HL-60 (cell line): Measurements from ENCODE around the gene APPL2.

Experiments used
- DNase-seq, 2 experiments: peaks; one replicate each; pipeline ENCODE4 v3.0.0-alpha.2; 2010 to 2020; ENCODE audit warnings: low read depth in 1 of 2, low spot score in 1 of 2
- H3K27ac ChIP-seq: fragments of 250-450 bp; sonication (Bioruptor Pico); replicated peaks from 2 replicates; pipeline ENCODE4 v1.5.1; 2020; ENCODE audit warnings: mild to moderate bottlenecking, moderate library complexity
- H3K27me3 ChIP-seq: fragments of 250-450 bp; sonication (Bioruptor Pico); 2 replicates; pipeline ENCODE4 v1.5.1; 2021; ENCODE audit warnings: mild to moderate bottlenecking, moderate library complexity; ENCODE audit not compliant: insufficient read depth, poor library complexity, severe bottlenecking
- H3K4me3 ChIP-seq: replicated peaks from 2 replicates; pipeline ENCODE4 v1.5.1; 2011; ENCODE audit warnings: mild to moderate bottlenecking, control low read depth, low read length; ENCODE audit not compliant: insufficient read depth
- GABPA ChIP-seq: IDR thresholded peaks from 2 replicates; pipeline ENCODE4 v1.6.1; 2012; ENCODE audit warnings: low read depth
- POLR2AphosphoS5 ChIP-seq: IDR thresholded peaks from 2 replicates; pipeline ENCODE4 v1.6.1; 2012; ENCODE audit warnings: low read depth
- SPI1 ChIP-seq: IDR thresholded peaks from 2 replicates; pipeline ENCODE4 v1.6.1; 2012; ENCODE audit warnings: low read depth, mild to moderate bottlenecking, borderline replicate concordance
- TF ChIP-seq, protein P1 (sequence below): IDR thresholded peaks from one replicate; pipeline ENCODE4 v1.5.1; 2011; ENCODE audit warnings: low read length, control low read depth, inconsistent platforms; ENCODE audit not compliant: insufficient read depth
- TF ChIP-seq, protein P2 (sequence below): IDR thresholded peaks from 2 replicates; pipeline ENCODE4 v1.6.1; 2012; ENCODE audit warnings: low read depth; ENCODE audit not compliant: insufficient replicate concordance

APPL2 gene

DNA sequence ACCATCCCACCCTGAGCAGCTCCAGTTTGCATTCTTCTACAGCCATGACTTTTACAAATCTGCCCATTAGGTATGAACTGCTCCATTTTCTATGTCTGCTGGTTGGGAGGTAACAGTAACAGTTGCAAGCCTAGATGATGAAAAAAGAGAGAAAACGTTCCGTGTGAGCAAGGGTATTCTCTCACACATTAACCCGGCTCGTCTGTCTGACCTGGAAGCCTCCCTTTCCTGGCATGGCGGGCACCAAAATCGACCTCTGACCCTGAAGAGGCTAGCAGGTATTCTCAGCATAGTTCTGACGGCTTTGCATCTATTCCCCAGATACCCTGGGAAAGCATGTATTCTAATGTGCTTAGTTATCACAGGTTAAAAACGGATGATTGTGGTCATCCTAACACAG is 31.8 kb downstream of the APPL2 start:
- H3K4me3 ChIP-seq = no peak overlapping the region
- no peak overlapping the region for H3K27ac ChIP-seq
- TF ChIP-seq GABPA = no peak
- TF ChIP-seq, protein P1, sequence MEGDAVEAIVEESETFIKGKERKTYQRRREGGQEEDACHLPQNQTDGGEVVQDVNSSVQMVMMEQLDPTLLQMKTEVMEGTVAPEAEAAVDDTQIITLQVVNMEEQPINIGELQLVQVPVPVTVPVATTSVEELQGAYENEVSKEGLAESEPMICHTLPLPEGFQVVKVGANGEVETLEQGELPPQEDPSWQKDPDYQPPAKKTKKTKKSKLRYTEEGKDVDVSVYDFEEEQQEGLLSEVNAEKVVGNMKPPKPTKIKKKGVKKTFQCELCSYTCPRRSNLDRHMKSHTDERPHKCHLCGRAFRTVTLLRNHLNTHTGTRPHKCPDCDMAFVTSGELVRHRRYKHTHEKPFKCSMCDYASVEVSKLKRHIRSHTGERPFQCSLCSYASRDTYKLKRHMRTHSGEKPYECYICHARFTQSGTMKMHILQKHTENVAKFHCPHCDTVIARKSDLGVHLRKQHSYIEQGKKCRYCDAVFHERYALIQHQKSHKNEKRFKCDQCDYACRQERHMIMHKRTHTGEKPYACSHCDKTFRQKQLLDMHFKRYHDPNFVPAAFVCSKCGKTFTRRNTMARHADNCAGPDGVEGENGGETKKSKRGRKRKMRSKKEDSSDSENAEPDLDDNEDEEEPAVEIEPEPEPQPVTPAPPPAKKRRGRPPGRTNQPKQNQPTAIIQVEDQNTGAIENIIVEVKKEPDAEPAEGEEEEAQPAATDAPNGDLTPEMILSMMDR = no peak
- TF ChIP-seq, protein P2, sequence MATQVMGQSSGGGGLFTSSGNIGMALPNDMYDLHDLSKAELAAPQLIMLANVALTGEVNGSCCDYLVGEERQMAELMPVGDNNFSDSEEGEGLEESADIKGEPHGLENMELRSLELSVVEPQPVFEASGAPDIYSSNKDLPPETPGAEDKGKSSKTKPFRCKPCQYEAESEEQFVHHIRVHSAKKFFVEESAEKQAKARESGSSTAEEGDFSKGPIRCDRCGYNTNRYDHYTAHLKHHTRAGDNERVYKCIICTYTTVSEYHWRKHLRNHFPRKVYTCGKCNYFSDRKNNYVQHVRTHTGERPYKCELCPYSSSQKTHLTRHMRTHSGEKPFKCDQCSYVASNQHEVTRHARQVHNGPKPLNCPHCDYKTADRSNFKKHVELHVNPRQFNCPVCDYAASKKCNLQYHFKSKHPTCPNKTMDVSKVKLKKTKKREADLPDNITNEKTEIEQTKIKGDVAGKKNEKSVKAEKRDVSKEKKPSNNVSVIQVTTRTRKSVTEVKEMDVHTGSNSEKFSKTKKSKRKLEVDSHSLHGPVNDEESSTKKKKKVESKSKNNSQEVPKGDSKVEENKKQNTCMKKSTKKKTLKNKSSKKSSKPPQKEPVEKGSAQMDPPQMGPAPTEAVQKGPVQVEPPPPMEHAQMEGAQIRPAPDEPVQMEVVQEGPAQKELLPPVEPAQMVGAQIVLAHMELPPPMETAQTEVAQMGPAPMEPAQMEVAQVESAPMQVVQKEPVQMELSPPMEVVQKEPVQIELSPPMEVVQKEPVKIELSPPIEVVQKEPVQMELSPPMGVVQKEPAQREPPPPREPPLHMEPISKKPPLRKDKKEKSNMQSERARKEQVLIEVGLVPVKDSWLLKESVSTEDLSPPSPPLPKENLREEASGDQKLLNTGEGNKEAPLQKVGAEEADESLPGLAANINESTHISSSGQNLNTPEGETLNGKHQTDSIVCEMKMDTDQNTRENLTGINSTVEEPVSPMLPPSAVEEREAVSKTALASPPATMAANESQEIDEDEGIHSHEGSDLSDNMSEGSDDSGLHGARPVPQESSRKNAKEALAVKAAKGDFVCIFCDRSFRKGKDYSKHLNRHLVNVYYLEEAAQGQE = no peak
- TF ChIP-seq SPI1 = no peak
- TF ChIP-seq POLR2AphosphoS5 = no peak
- DNase-seq = no peak
- H3K27me3 ChIP-seq = no peaks in the 10 kb centered on the region

DNA sequence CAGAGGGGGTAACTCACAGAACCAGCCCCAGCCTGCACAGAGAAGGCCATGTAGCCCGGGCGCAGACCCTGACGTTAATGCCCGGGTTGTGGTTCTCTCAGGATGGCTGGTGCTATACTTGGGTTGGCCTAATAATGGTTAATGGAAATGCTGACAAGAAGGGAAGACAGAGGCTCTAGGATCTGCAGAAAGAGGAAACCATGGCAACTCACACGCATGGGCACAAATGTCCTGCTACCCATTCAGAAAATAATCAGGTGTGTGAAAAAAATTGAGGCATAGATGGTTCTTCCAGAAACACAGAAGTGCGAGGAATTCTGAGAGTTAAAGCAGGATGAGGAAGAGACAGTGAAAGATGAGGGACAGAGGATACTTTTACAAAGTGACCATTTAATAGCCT is 33.8 kb downstream of the APPL2 start:
- no peaks in the 10 kb centered on the region for H3K27me3 ChIP-seq
- H3K27ac ChIP-seq = no peak overlapping the region
- H3K4me3 ChIP-seq = no peak overlapping the region
- no peak for DNase-seq
- no peak for TF ChIP-seq GABPA
- TF ChIP-seq, protein P1 = no peak
- TF ChIP-seq, protein P2 = no peak
- TF ChIP-seq POLR2AphosphoS5 = no peak

DNA sequence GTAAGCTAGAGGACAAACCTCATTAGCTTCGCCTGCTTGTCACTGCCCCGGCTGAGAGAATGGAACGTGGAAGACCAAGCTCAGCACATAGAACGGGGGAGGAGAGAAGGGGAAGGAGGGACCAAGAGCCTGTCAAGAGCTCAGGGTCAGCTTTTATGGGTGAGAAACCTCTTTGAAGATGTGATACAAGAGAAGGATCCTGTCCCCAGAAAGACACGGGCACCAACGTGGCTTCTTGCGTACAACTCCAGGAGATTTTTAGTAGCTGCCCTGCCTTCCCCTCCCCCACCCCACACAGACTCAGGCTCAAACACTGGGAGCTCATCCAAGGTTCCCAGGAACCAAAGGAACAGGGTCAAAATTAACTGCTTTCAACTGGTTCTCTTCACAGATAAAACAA is 34.7 kb downstream of the APPL2 start:
- Histone ChIP-seq H3K27me3 (no peaks in the 10 kb centered on the region), H3K4me3 (no peak overlapping the region), H3K27ac (no peak overlapping the region)
- TF ChIP-seq SPI1 (no peak), POLR2AphosphoS5 (no peak), GABPA (no peak)
- TF ChIP-seq, protein P2 = no peak
- TF ChIP-seq, protein P1 = no peak
- DNase-seq = no peak
